ENCODE measurements around the gene EFHB.

GRCh38 chr3:19967812-19968211, 33.8 kb upstream of the EFHB start:
- TF ChIP-seq RBBP5 (conservative IDR thresholded peaks at IDR 0.05): no peak
- TF ChIP-seq EP300 (IDR thresholded peaks at IDR 0.05; ENCODE audit: borderline replicate concordance in 1 of 2, control insufficient read depth in 1 of 2, low read depth in 2 of 2, low read length in 2 of 2): no peak
- TF ChIP-seq POLR2A (IDR thresholded peaks at IDR 0.05; ENCODE audit: low read depth, low read length): no peak
- TF ChIP-seq CTCF (IDR thresholded peaks at IDR 0.05 in 2 of 3, conservative IDR thresholded peaks at IDR 0.05 in 1 of 3; ENCODE audit: control insufficient read depth in 2 of 3, extremely low read depth in 1 of 3, insufficient read depth in 1 of 3, low read depth in 3 of 3, low read length in 3 of 3): no peak
- TF ChIP-seq POLR2AphosphoS5 (IDR thresholded peaks at IDR 0.05; ENCODE audit: low read length): no peak

Data from GM12878 (cell line).